Nephron progenitor cell (in vitro differentiated cells): Measurements from ENCODE around the gene RIMS4.
"Not testable (repeated sequence)": the region's sequence is repeated elsewhere in the genome, so short reads cannot be mapped to it uniquely, and the experiment has no call there.

ENCODE experiments used
- DNase-seq: peaks from one replicate; pipeline ENCODE4 v3.0.0; 2021
- H3K27ac Mint-ChIP-seq: 2 replicates; pipeline ENCODE4 v1.8.0; 2021; ENCODE audit warnings: mild to moderate bottlenecking, moderate library complexity, mixed read lengths
- H3K27me3 Mint-ChIP-seq: 2 replicates; pipeline ENCODE4 v1.8.0; 2021; ENCODE audit warnings: mild to moderate bottlenecking, low read depth, mixed read lengths; ENCODE audit not compliant: poor library complexity
- H3K36me3 Mint-ChIP-seq: 2 replicates; pipeline ENCODE4 v1.8.0; 2021; ENCODE audit warnings: low read depth, mixed read lengths
- H3K4me1 Mint-ChIP-seq: 2 replicates; pipeline ENCODE4 v1.8.0; 2021; ENCODE audit warnings: mixed read lengths
- H3K4me3 Mint-ChIP-seq: 2 replicates; pipeline ENCODE4 v1.8.0; 2021; ENCODE audit warnings: mild to moderate bottlenecking, moderate library complexity, mixed read lengths
- H3K9me3 Mint-ChIP-seq: 2 replicates; pipeline ENCODE4 v1.8.0; 2021; ENCODE audit warnings: mild to moderate bottlenecking, moderate library complexity, mixed read lengths
- TF ChIP-seq, protein P1 (sequence below): fragments of 200-600 bp; sonication (generic); IDR thresholded peaks from 2 replicates; pipeline ENCODE4 v1.5.0; 2021; ENCODE audit warnings: antibody characterized with exemption

RIMS4 gene

DNA sequence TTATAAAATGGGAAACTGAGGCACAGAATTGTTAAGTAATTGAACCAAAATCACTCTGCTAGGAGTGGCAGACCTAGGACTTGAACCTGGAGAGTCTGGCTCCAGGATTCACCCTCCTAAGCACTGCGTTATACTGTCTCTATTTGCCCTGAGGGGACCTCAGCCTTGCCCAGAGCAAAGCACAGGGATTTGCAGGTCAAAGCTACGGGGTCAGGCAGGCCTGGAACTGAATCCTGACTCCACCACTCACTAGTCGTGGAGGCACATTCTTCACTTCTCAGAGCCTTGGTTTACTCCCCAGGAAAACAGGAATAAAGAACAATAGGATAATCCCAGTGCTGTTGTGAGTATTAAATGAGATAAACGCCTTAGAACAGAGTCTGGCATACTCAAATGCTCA, 45.3 kb downstream of the RIMS4 start:
- peaks cover 10% of the 10 kb centered on the region for H3K4me1 Mint-ChIP-seq
- TF ChIP-seq, protein P1, sequence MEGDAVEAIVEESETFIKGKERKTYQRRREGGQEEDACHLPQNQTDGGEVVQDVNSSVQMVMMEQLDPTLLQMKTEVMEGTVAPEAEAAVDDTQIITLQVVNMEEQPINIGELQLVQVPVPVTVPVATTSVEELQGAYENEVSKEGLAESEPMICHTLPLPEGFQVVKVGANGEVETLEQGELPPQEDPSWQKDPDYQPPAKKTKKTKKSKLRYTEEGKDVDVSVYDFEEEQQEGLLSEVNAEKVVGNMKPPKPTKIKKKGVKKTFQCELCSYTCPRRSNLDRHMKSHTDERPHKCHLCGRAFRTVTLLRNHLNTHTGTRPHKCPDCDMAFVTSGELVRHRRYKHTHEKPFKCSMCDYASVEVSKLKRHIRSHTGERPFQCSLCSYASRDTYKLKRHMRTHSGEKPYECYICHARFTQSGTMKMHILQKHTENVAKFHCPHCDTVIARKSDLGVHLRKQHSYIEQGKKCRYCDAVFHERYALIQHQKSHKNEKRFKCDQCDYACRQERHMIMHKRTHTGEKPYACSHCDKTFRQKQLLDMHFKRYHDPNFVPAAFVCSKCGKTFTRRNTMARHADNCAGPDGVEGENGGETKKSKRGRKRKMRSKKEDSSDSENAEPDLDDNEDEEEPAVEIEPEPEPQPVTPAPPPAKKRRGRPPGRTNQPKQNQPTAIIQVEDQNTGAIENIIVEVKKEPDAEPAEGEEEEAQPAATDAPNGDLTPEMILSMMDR, result no peak
- DNase-seq, result no peak
- H3K36me3 Mint-ChIP-seq, result no peaks in the 10 kb centered on the region
- no peak overlapping the region for H3K4me3 Mint-ChIP-seq
- no peaks in the 10 kb centered on the region for H3K9me3 Mint-ChIP-seq
- no peaks in the 10 kb centered on the region for H3K27me3 Mint-ChIP-seq
- H3K27ac Mint-ChIP-seq, result no peak overlapping the region

DNA sequence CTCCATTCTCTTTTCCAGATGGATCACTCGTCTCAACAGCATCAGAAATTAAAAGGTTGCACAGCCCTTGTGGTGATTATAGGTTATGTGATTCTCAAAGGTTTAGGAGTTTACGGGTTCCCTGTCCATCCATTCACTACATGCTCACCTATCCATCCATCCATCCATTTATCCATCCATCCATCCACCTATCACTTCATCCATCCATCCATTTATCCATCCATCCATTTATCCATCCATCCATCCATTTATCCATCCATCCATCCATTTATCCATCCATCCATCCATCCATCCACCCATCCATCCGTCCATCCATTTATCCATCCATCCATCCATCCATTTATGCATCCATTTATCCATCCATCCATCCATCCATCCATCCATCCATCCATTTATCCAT, 46.5 kb downstream of the RIMS4 start:
- not testable (repeated sequence) for H3K27ac Mint-ChIP-seq, H3K36me3 Mint-ChIP-seq, H3K4me3 Mint-ChIP-seq, H3K27me3 Mint-ChIP-seq, H3K4me1 Mint-ChIP-seq, H3K9me3 Mint-ChIP-seq, DNase-seq

DNA sequence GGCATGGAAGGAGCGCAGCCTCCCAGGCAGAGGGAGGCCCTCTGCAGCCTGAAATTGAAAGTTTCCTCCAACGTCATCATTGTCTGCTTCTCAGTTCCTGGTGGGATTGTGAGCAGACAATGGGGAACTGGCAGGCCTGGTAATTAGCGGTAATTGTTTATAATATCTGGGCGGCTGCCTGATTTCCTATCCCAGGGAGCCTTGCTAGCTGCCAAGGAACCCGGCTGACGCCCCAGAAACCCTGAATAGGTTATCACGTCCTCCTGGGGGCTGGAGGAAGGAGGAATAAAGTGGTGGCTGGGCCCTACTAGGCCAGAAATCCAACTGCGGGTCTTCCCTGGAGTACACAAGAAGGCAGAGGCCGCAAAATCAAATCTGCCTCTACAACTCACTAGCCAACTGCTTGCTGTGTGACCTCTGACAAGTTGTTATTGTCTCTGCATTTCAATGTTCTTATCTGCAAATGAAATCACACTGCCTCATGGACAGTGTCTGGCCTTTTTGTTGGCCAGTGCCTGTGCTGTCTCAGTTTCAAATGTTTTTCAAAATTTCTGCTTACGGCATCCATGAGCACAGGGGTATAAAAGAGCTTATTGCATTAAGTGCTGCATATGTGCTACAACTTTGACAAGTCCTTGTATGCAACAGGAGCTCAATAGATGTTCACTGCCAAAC, 47.7 kb downstream of the RIMS4 start:
- Mint-ChIP-seq H3K36me3 (no peaks in the 10 kb centered on the region), H3K9me3 (no peaks in the 10 kb centered on the region), H3K4me1 (no peaks in the 10 kb centered on the region), H3K27me3 (no peaks in the 10 kb centered on the region), H3K4me3 (no peak overlapping the region), H3K27ac (no peak overlapping the region)
- DNase-seq, result no peak
- TF ChIP-seq, protein P1, result no peak

DNA sequence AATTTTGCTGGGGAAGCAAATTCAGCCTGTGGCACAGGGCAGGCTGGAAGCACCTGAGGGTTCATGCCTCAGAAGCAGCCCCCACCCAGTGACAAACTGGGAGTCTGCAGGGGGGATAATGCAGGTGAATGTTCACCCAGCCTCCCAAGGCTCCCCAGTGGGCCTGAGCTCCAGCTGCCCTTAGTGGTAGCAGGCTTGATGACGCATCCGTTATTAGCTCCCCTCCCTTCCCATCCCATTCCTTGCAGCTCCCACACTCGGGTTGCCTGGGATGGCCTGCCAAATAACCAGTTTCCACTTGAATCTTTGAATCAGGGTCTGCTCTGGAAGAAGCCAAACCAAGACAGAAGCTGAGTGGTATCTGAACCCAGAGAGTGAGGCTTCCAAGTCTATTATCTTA, 48.9 kb downstream of the RIMS4 start:
- H3K9me3 Mint-ChIP-seq, result no peaks in the 10 kb centered on the region
- DNase-seq, result no peak
- no peak overlapping the region for H3K27ac Mint-ChIP-seq
- TF ChIP-seq, protein P1, result no peak
- H3K27me3 Mint-ChIP-seq, result no peaks in the 10 kb centered on the region
- H3K36me3 Mint-ChIP-seq, result no peaks in the 10 kb centered on the region
- H3K4me1 Mint-ChIP-seq, result no peaks in the 10 kb centered on the region
- no peak overlapping the region for H3K4me3 Mint-ChIP-seq

DNA sequence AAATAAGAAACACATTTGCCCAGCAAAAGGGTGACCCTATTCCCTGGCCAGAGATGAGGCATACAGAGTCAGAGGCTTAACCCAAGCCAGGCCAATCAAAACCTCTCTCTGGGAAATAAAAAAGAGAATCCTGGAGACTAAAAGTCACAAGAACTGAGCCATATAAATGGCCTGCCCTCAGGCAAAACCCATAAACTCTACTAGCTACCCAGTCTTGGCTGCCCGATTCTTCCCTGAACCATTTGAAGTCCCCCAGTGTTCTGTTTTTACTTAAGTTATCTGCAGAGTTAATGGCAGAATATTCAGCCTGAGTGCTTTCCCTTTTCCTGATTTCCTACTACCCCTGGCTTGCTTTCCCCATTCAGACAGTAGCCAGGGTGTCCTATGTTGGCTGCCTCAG, 50.8 kb downstream of the RIMS4 start:
- H3K9me3 Mint-ChIP-seq, result no peaks in the 10 kb centered on the region
- no peaks in the 10 kb centered on the region for H3K27me3 Mint-ChIP-seq
- H3K36me3 Mint-ChIP-seq, result no peaks in the 10 kb centered on the region
- no peak for DNase-seq
- TF ChIP-seq, protein P1, result no peak
- H3K4me1 Mint-ChIP-seq, result peaks cover 5% of the 10 kb centered on the region
- H3K27ac Mint-ChIP-seq, result no peak overlapping the region
- no peak overlapping the region for H3K4me3 Mint-ChIP-seq

DNA sequence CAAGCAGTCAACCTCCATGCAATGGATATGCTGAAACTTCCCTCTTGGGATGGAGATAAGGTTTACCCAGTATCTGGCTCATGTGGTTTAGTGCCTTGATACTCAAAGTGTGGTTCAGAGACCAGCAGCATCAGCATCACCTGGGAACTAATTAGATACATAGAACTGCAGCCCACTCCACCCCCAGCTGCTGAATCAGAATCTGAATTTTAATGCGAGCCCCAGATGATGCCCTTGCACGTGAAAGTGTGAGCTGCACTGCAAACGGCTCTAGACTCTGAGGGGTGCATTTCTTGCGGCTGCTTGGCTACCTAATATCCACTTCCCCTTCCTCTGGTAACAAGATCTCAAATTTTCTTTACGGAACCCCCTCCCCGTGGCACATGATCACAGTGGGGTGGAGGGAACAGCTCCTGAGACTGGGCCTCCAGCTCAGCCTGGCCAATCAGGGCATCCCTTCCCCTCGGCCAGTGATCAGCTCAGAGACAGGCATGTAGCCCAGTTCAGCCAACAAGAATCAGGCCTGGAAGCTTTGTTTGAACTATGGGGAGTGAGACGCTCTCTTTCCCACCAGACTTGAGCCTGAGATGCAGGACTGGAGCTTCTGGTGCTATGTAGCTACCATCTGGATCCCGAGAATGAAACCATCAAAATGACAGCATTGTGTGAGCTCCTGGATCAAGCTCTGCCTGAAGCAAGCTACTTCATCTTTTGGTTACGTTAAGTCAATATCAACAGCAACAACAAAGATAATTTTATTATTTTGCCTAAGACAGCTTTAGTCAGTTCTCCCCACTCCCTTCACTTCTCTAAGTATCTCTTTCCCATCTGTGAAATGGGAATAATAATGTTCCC, 51.9 kb downstream of the RIMS4 start:
- no peaks in the 10 kb centered on the region for H3K9me3 Mint-ChIP-seq
- TF ChIP-seq, protein P1, result no peak

More for the DNA sequence above, 51.9 kb downstream of the RIMS4 start:
- H3K4me1 Mint-ChIP-seq, result peaks cover 17% of the 10 kb centered on the region
- H3K27ac Mint-ChIP-seq, result no peak overlapping the region
- H3K36me3 Mint-ChIP-seq, result no peaks in the 10 kb centered on the region
- no peak for DNase-seq
- no peak overlapping the region for H3K4me3 Mint-ChIP-seq
- H3K27me3 Mint-ChIP-seq, result no peaks in the 10 kb centered on the region
